HEK293 (cell line): Measurements from ENCODE around the gene ZNF536.

Experiments used
- CTCF ChIA-PET: fragments of 350-600 bp; formaldehyde crosslinking; extraction: SDS; loops from one replicate; lab custom pipeline; 2021; ENCODE audit warnings: antibody characterized with exemption; lab: Yijun Ruan, JAX
- POLR2A ChIA-PET: fragments of 300-600 bp; formaldehyde crosslinking; extraction: SDS; loops from one replicate; lab custom pipeline; 2020; ENCODE audit warnings: antibody characterized with exemption, inconsistent platforms; lab: Yijun Ruan, JAX
- H3K27ac ChIP-seq: fragments of 200-500 bp; sonication (Bioruptor generic); 2 replicates; pipeline ENCODE4 v1.5.1; 2014; ENCODE audit warnings: low read depth, low read length, control low read depth, inconsistent platforms; ENCODE audit errors: extremely low read depth
- H3K36me3 ChIP-seq, 2 experiments: fragments of 200-500 bp in 1 of 2; sonication (Bioruptor generic) in 1 of 2; 1 replicate in 1 of 2; 2 replicates in 1 of 2; pipeline ENCODE4 v1.5.1; 2014 to 2017; ENCODE audit warnings: inconsistent platforms in 2 of 2, low read length in 2 of 2; ENCODE audit not compliant: control insufficient read depth in 2 of 2, insufficient read depth in 1 of 2
- H3K4me1 ChIP-seq: fragments of 200-500 bp; sonication (Bioruptor generic); 2 replicates; pipeline ENCODE4 v1.5.1; 2014; ENCODE audit warnings: mild to moderate bottlenecking, low read length, inconsistent platforms; ENCODE audit not compliant: control insufficient read depth, insufficient read depth
- H3K4me3 ChIP-seq: 2 replicates; pipeline ENCODE4 v1.5.1; 2011; ENCODE audit warnings: low read depth, mild to moderate bottlenecking, control low read depth, low read length, moderate library complexity
- H3K9me3 ChIP-seq: fragments of 200-500 bp; sonication (Bioruptor generic); 2 replicates; pipeline ENCODE4 v1.5.1; 2014; ENCODE audit warnings: low read depth, low read length, inconsistent platforms; ENCODE audit not compliant: control insufficient read depth, insufficient read depth
- BCL11B ChIP-seq: fragments of 450-650 bp; formaldehyde crosslinking; IDR thresholded peaks from 2 replicates; pipeline ENCODE4 v1.5.1; 2016; ENCODE audit warnings: low read depth, missing biosample characterization, missing genetic modification characterization
- EGR2 ChIP-seq: fragments of 450-650 bp; formaldehyde crosslinking; IDR thresholded peaks from 2 replicates; pipeline ENCODE4 v1.5.1; 2016; ENCODE audit warnings: low read depth, missing biosample characterization, missing genetic modification characterization
- OVOL3 ChIP-seq: fragments of 450-650 bp; formaldehyde crosslinking; IDR thresholded peaks from 2 replicates; pipeline ENCODE4 v1.5.1; 2016; ENCODE audit warnings: missing biosample characterization, missing genetic modification characterization
- REST ChIP-seq: fragments of 450-650 bp; formaldehyde crosslinking; IDR thresholded peaks from 2 replicates; pipeline ENCODE4 v1.5.1; 2016; ENCODE audit warnings: missing biosample characterization, missing genetic modification characterization
- SP7 ChIP-seq: fragments of 450-650 bp; formaldehyde crosslinking; IDR thresholded peaks from 2 replicates; pipeline ENCODE4 v1.5.1; 2016; ENCODE audit warnings: missing biosample characterization, missing genetic modification characterization
- WT1 ChIP-seq: fragments of 450-650 bp; formaldehyde crosslinking; IDR thresholded peaks from 2 replicates; pipeline ENCODE4 v1.5.1; 2016; ENCODE audit warnings: missing biosample characterization, missing genetic modification characterization
- ZIC2 ChIP-seq: fragments of 450-650 bp; formaldehyde crosslinking; IDR thresholded peaks from 2 replicates; pipeline ENCODE4 v1.5.1; 2016; ENCODE audit warnings: missing biosample characterization, missing genetic modification characterization
- ZNF112 ChIP-seq: fragments of 450-650 bp; formaldehyde crosslinking; IDR thresholded peaks from 2 replicates; pipeline ENCODE4 v1.5.0; 2017; ENCODE audit warnings: missing biosample characterization, missing genetic modification characterization
- ZNF155 ChIP-seq: fragments of 450-650 bp; formaldehyde crosslinking; IDR thresholded peaks from 2 replicates; pipeline ENCODE4 v1.5.1; 2016; ENCODE audit warnings: missing biosample characterization, missing genetic modification characterization
- ZNF169 ChIP-seq: fragments of 450-650 bp; formaldehyde crosslinking; IDR thresholded peaks from 2 replicates; pipeline ENCODE4 v1.5.1; 2016; ENCODE audit warnings: missing biosample characterization, missing genetic modification characterization
- ZNF214 ChIP-seq: fragments of 450-650 bp; formaldehyde crosslinking; IDR thresholded peaks from 2 replicates; pipeline ENCODE4 v1.5.1; 2017; ENCODE audit warnings: missing biosample characterization, mild to moderate bottlenecking, missing genetic modification characterization, borderline replicate concordance
- ZNF274 ChIP-seq, 2 experiments: fragments of 200-500 bp in 1 of 2; fragments of 450-650 bp in 1 of 2; sonication (Bioruptor generic) in 1 of 2; formaldehyde crosslinking in 1 of 2; IDR thresholded peaks; 2 replicates each; pipeline versions ENCODE4 v1.5.1 to v1.6.1; 2014 to 2016; ENCODE audit warnings: borderline replicate concordance in 1 of 2, inconsistent platforms in 1 of 2, low read length in 1 of 2, missing biosample characterization in 1 of 2, missing genetic modification characterization in 1 of 2
- ZNF302 ChIP-seq: fragments of 450-650 bp; formaldehyde crosslinking; IDR thresholded peaks from 2 replicates; pipeline ENCODE4 v1.5.1; 2016; ENCODE audit warnings: missing biosample characterization, missing genetic modification characterization, low read depth
- ZNF324 ChIP-seq: fragments of 450-650 bp; formaldehyde crosslinking; IDR thresholded peaks from 2 replicates; pipeline ENCODE4 v1.5.1; 2016; ENCODE audit warnings: missing biosample characterization, missing genetic modification characterization
- ZNF37A ChIP-seq: fragments of 450-650 bp; IDR thresholded peaks from 2 replicates; pipeline ENCODE4 v1.5.1; 2018; ENCODE audit warnings: missing biosample characterization, missing genetic modification characterization
- ZNF449 ChIP-seq: fragments of 450-650 bp; formaldehyde crosslinking; IDR thresholded peaks from 2 replicates; pipeline ENCODE4 v1.5.1; 2017; ENCODE audit warnings: missing biosample characterization, mild to moderate bottlenecking, missing genetic modification characterization, moderate library complexity
- ZNF670 ChIP-seq: fragments of 450-650 bp; formaldehyde crosslinking; IDR thresholded peaks from 2 replicates; pipeline ENCODE4 v1.5.1; 2016; ENCODE audit warnings: missing biosample characterization, missing genetic modification characterization, low read depth
- ZNF747 ChIP-seq: fragments of 450-650 bp; formaldehyde crosslinking; IDR thresholded peaks from 2 replicates; pipeline ENCODE4 v1.5.1; 2016; ENCODE audit warnings: missing biosample characterization, missing genetic modification characterization
- TF ChIP-seq, protein P1 (sequence below): fragments of 450-650 bp; formaldehyde crosslinking; IDR thresholded peaks from 2 replicates; pipeline ENCODE4 v1.5.1; 2016; ENCODE audit warnings: missing biosample characterization, missing genetic modification characterization

The ZNF536 gene

GRCh38 chr19:30325676-30326392, 46.4 kb upstream of the ZNF536 start (continued):
- TF ChIP-seq BCL11B (tag by site-specific recombination): no peak

DNA sequence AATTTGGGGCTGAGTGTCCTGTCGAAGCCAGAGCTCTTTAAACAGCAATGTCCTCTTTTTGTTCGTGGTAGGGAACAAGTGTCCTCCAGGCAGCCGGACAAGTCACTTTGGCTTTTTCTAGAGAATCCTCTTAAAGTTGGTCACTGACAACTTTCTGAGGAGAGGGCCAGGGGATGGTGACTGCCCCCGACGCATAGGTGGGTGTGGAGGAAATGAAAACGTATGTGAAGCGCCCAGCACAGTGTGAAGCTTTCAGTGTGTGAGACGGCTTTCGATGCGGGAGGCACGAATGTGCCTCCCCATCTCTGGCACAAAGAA, 45.8 kb upstream of the ZNF536 start:
- ChIA-PET CTCF (interaction anchor here (1.0 kb wide), 1 partner anchor 383 kb away, joined by 3 read pairs; no protein-coding TSS in a partner anchor), POLR2A (no interaction called here)
- H3K4me1 ChIP-seq: 0 out of 2 replicates have a peak, but pooled peaks cover 2% of the 10 kb centered on the region
- no peaks in the 10 kb centered on the region for H3K9me3 ChIP-seq
- H3K36me3 ChIP-seq: peaks cover 0 to 6% of the 10 kb centered on the region in 2 experiments; a peak in 1 of 3 replicates
- TF ChIP-seq ZNF169 (no peak), ZNF274 (IDR thresholded peaks at IDR 0.05; ENCODE audit: low read length) (no peak), ZNF274 (tag by site-specific recombination; IDR thresholded peaks at IDR 0.05; ENCODE audit: borderline replicate concordance) (no peak), ZNF37A (tag by site-specific recombination) (no peak), ZNF302 (tag by site-specific recombination) (no peak), ZNF155 (tag by site-specific recombination) (no peak)
- H3K27ac ChIP-seq: no peak overlapping the region
- H3K4me3 ChIP-seq: no peak overlapping the region

DNA sequence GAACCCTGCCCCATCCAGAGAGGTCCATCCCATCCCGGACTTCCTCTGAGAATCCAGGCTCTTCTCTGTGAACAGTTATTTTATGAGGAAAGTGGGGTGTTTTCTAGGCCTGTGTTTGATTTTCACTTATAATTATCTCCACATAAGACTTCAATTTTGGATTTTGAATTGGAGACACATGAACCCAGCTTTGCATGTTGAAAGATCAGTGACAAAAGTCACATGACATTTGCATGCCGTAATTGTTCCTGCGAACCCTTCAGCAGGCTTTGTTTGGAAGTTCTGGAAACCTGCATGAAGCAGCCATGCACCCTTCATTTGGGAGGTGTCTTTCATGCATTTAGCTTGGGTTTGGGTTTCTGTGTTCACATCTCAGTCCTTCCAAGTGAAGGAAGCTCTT, 44.9 kb upstream of the ZNF536 start:
- H3K36me3 ChIP-seq: peaks cover 0 to 6% of the 10 kb centered on the region in 2 experiments; a peak in 1 of 3 replicates
- H3K4me1 ChIP-seq: 0 out of 2 replicates have a peak, but pooled peaks cover 2% of the 10 kb centered on the region
- TF ChIP-seq SP7 (tag by site-specific recombination) (no peak), WT1 (tag by site-specific recombination) (no peak), ZNF747 (tag by site-specific recombination) (no peak), ZNF324 (tag by site-specific recombination) (no peak), REST (tag by site-specific recombination) (no peak), ZIC2 (no peak), ZNF670 (no peak), EGR2 (tag by site-specific recombination) (no peak), ZNF449 (no peak), ZNF214 (tag by site-specific recombination) (no peak), OVOL3 (tag by site-specific recombination) (no peak), ZNF112 (tag by site-specific recombination) (no peak)
- TF ChIP-seq, protein P1, sequence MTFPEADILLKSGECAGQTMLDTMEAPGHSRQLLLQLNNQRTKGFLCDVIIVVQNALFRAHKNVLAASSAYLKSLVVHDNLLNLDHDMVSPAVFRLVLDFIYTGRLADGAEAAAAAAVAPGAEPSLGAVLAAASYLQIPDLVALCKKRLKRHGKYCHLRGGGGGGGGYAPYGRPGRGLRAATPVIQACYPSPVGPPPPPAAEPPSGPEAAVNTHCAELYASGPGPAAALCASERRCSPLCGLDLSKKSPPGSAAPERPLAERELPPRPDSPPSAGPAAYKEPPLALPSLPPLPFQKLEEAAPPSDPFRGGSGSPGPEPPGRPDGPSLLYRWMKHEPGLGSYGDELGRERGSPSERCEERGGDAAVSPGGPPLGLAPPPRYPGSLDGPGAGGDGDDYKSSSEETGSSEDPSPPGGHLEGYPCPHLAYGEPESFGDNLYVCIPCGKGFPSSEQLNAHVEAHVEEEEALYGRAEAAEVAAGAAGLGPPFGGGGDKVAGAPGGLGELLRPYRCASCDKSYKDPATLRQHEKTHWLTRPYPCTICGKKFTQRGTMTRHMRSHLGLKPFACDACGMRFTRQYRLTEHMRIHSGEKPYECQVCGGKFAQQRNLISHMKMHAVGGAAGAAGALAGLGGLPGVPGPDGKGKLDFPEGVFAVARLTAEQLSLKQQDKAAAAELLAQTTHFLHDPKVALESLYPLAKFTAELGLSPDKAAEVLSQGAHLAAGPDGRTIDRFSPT (tag by site-specific recombination): no peak
- TF ChIP-seq, all 188 proteins: peak for 0
- CTCF ChIA-PET: interaction anchor here (0.7 to 1.2 kb wide), 4 partner anchors 17 to 727 kb away, joined by 3 to 7 read pairs (median 3); no protein-coding TSS in a partner anchor
- Histone ChIP-seq H3K4me3 (no peak overlapping the region), H3K27ac (no peak overlapping the region), H3K9me3 (no peaks in the 10 kb centered on the region)
- POLR2A ChIA-PET: no interaction called here
